HepG2 (cell line): ENCODE data around the gene SNX11. TPM values are rescaled to one million over a fixed set of nuclear protein-coding genes. Genes with fewer than 3 reads are reported as not detected.

Experiments
- CAMTA2 ChIP-seq: sonication (generic); formaldehyde crosslinking; IDR thresholded peaks from 2 replicates; pipeline ENCODE4 v1.4.0; 2020; ENCODE audit warnings: mild to moderate bottlenecking, missing genetic modification reagents, borderline replicate concordance
- NCOR1 ChIP-seq: fragments of 200-600 bp; sonication (generic); IDR thresholded peaks from 2 replicates; pipeline ENCODE4 v1.7.0; 2017; ENCODE audit warnings: antibody characterized with exemption, low read length, borderline replicate concordance
- POGK ChIP-seq: sonication (generic); formaldehyde crosslinking; conservative IDR thresholded peaks from 2 replicates; pipeline ENCODE4 v1.8.0; 2022; ENCODE audit warnings: mild to moderate bottlenecking, moderate library complexity, missing genetic modification reagents
- ZNF142 ChIP-seq: sonication (generic); formaldehyde crosslinking; IDR thresholded peaks from 2 replicates; pipeline ENCODE4 v1.4.0; 2020; ENCODE audit warnings: missing genetic modification reagents
- ZNF878 ChIP-seq: sonication (generic); formaldehyde crosslinking; IDR thresholded peaks from 2 replicates; pipeline ENCODE4 v1.8.1; 2023; ENCODE audit warnings: mild to moderate bottlenecking, missing genetic modification reagents, moderate library complexity
- polyA plus RNA-seq, 8 experiments: library from polyadenylated mRNA; depleted of rRNA in 3 of 8; stranded (reverse) in 7 of 8; unstranded in 1 of 8; fragments of >200 nt; fragmentation: Illumina TruSeq in 4 of 8; extraction: Trizol in 4 of 8; gene quantifications; 2 replicates each; pipeline versions ENCODE4 v1.2.1 to v1.2.3, GENCODE V29; 2011 to 2016; ENCODE audit warnings: low read depth in 4 of 8, missing spikeins in 1 of 8, mixed read lengths in 1 of 8; ENCODE audit not compliant: insufficient read depth in 1 of 8
- total RNA-seq, 5 experiments: library from RNA; depleted of rRNA; stranded (reverse); fragments of >200 nt; fragmentation: Illumina TruSeq; extraction: Trizol; gene quantifications; 2 replicates each; pipeline ENCODE4 v1.2.3, GENCODE V29; 2016; ENCODE audit warnings: low read depth in 1 of 5

SNX11 gene
- total and polyA plus RNA-seq, 2 of the 13 experiments (the other 11 are each of a cell fraction or from before 2014, with no cell fraction given), result 12.9 to 14.0 TPM

- no peak for TF ChIP-seq ZNF142 (CRISPR knock-in tag)
- no peak for TF ChIP-seq ZNF878 (CRISPR knock-in tag)
- no peak for TF ChIP-seq CAMTA2 (CRISPR knock-in tag)
- no peak for TF ChIP-seq POGK (CRISPR knock-in tag)
- no peak for TF ChIP-seq NCOR1
Observed at GRCh38 chr17:48084932-48085331, 22.6 kb upstream of the SNX11 start (continued).
